ENCODE data around the gene TNFRSF18. TPM values are rescaled to one million over a fixed set of nuclear protein-coding genes. Genes with fewer than 3 reads are reported as not detected.

TNFRSF18 gene
- total RNA-seq, 4 donors from 2014 or later, result 0.29 to 0.66 TPM; not detected in 2

GRCh38 chr1:1183221-1183747 lies 23.1 kb downstream of the TNFRSF18 start:
- WGBS, result 80% methylated on average over 18 of the region's 21 CpGs
- Histone ChIP-seq H3K9me3 (no peaks in the 10 kb centered on the region), H3K27ac (replicated peaks in 1 of 4) (no peak overlapping the region), H3K4me1 (peaks cover 0 to 7% (median 4%) of the 10 kb centered on the region in 4 donors), H3K36me3 (no peaks in the 10 kb centered on the region), H3K27me3 (peaks cover 0 to 51% (median 4%) of the 10 kb centered on the region in 4 donors), H3K4me3 (no peak overlapping the region)
- intact Hi-C loops (cut with DNase I), result no loop called here
- TF ChIP-seq, protein P1, sequence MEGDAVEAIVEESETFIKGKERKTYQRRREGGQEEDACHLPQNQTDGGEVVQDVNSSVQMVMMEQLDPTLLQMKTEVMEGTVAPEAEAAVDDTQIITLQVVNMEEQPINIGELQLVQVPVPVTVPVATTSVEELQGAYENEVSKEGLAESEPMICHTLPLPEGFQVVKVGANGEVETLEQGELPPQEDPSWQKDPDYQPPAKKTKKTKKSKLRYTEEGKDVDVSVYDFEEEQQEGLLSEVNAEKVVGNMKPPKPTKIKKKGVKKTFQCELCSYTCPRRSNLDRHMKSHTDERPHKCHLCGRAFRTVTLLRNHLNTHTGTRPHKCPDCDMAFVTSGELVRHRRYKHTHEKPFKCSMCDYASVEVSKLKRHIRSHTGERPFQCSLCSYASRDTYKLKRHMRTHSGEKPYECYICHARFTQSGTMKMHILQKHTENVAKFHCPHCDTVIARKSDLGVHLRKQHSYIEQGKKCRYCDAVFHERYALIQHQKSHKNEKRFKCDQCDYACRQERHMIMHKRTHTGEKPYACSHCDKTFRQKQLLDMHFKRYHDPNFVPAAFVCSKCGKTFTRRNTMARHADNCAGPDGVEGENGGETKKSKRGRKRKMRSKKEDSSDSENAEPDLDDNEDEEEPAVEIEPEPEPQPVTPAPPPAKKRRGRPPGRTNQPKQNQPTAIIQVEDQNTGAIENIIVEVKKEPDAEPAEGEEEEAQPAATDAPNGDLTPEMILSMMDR (IDR thresholded peaks at IDR 0.05), result no peak
- no peak for TF ChIP-seq POLR2AphosphoS5 (IDR thresholded peaks at IDR 0.05)
- no peak for DNase-seq (ENCODE audit: extremely low spot score)

DNA sequence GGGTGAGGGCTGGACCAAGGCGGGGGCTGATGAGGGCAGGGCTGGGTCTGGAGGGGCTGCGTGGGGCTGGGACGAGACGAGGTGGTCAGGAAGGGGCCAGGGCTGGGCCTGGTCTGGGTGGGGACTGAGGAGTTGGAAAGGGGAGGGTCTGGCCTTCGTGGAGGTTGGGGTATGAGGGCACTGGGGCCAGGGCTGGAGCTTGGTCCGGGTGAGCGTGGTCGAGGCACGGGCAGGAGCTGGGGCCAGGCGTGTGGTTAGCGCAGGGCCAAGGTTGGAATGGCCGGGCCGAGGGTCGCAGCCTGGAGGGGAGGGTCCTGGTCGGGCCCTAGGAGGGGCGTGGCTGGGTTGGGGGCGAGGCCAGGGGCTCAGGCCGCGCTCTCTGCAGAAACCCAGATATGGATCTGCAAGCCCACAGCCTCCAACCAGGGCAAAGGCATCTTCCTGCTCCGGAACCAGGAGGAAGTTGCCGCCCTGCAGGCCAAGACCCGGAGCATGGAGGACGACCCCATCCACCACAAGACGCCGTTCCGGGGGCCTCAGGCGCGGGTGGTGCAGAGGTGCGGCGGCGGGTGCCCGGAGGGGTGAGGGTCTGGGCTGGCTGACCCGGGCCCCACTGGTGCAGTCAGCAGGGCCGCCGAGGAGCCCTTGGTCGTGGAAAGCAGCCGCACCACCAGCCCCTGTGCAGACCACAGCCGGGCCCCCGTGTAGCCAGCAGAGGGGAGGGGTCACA lies 23.7 kb downstream of the TNFRSF18 start:
- DNase-seq (ENCODE audit: extremely low spot score), result no peak
- H3K4me3 ChIP-seq, result no peak overlapping the region
- H3K9me3 ChIP-seq, result no peaks in the 10 kb centered on the region
- peaks cover 0 to 58% (median 4%) of the 10 kb centered on the region in 4 donors for H3K27me3 ChIP-seq
- TF ChIP-seq EP300 (IDR thresholded peaks at IDR 0.05) (no peak), POLR2AphosphoS5 (IDR thresholded peaks at IDR 0.05) (no peak)
- H3K4me1 ChIP-seq, result peaks cover 0 to 7% (median 4%) of the 10 kb centered on the region in 4 donors
- 61% methylated on average over 34 of the region's 39 CpGs for WGBS
- intact Hi-C loops (cut with DNase I), result no loop called here
- no peaks in the 10 kb centered on the region for H3K36me3 ChIP-seq
- H3K27ac ChIP-seq (replicated peaks in 1 of 4), result no peak overlapping the region

DNA sequence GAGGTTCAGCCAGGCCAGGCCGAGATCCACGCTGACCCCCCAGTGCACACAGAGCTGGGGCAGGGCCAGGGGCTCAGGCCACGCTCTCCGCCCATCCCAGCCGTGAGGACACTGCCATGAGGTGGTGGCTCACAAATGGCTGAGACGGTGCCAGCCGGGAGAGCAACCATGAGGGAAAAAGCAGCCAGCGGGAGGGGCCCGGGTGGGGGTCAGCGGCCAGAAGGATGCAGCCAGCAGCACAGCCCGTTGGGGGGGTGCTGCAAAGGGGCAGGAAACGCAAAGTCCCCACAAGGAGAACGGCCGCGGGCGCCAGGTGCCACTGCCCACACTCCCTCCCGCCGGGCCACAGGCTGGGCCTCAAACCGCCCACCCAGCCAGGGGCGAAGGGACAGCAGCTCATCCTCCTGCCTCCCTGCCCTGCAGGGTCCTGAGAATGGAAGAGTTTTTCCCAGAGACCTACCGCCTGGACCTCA lies 24.4 kb downstream of the TNFRSF18 start:
- H3K4me3 ChIP-seq, result no peak overlapping the region
- no peak overlapping the region for H3K27ac ChIP-seq (replicated peaks in 1 of 4)
- DNase-seq (ENCODE audit: extremely low spot score), result no peak
- TF ChIP-seq EP300 (IDR thresholded peaks at IDR 0.05) (no peak), POLR2AphosphoS5 (IDR thresholded peaks at IDR 0.05) (no peak), POLR2A (IDR thresholded peaks at IDR 0.05; ENCODE audit: low read depth) (no peak)
- TF ChIP-seq, protein P1 (IDR thresholded peaks at IDR 0.05), result no peak
- H3K9me3 ChIP-seq, result no peaks in the 10 kb centered on the region
- intact Hi-C loops (cut with DNase I), result no loop called here
- WGBS, result 82% methylated on average over 20 of the region's 21 CpGs
- H3K36me3 ChIP-seq, result no peaks in the 10 kb centered on the region
- peaks cover 0 to 65% (median 5%) of the 10 kb centered on the region in 4 donors for H3K27me3 ChIP-seq
- peaks cover 0 to 7% (median 4%) of the 10 kb centered on the region in 4 donors for H3K4me1 ChIP-seq

DNA sequence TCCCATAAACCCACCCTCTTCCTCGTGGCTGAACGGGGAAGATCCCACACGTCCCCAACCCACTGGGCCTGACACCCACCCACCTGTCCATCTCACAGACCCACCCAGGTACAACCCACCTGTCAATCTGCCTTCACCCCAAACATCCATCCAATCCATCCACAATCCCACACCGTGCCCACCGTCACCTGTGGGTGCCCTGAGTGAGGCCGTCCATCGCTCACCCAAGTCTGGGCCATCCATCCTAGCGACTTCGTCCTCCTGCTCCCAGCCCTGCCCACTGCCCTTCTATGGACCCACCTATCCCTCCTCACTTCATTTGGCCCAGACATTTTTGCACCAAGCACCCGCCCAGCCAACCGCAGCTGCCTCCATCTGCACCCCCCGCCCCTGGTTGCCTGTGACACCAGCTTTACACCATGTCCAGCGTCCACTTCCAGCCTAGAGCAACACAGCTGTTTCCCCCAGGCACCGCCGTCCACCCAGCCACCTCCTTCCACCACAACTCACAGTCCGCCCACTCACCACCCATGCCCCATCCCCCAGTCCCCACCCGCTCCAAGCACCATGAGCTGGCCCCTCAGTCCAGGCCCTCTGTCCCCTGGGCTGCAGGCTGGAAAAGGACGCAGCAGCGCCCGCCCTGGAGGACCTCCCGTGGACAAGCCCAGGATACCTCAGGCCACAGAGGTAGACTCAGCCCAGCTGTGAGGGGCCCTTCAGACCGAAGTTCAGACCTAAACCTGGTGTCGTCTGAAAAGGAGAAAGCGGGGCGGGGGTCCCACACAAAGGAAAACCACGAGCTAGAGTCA lies 25.1 kb downstream of the TNFRSF18 start:
- no peak for DNase-seq (ENCODE audit: extremely low spot score)
- Histone ChIP-seq H3K27me3 (peaks cover 0 to 71% (median 9%) of the 10 kb centered on the region in 4 donors), H3K36me3 (no peaks in the 10 kb centered on the region), H3K9me3 (no peaks in the 10 kb centered on the region), H3K27ac (replicated peaks in 1 of 4) (no peak overlapping the region), H3K4me3 (no peak overlapping the region), H3K4me1 (peaks cover 0 to 7% (median 4%) of the 10 kb centered on the region in 4 donors)
- intact Hi-C loops (cut with DNase I), result no loop called here
- WGBS, result 82% methylated on average over 23 of the region's 26 CpGs
- TF ChIP-seq POLR2AphosphoS5 (IDR thresholded peaks at IDR 0.05) (no peak), POLR2A (IDR thresholded peaks at IDR 0.05; ENCODE audit: low read depth) (no peak), EP300 (IDR thresholded peaks at IDR 0.05) (no peak)
- TF ChIP-seq, protein P1 (IDR thresholded peaks at IDR 0.05), result no peak

Data from esophagus muscularis mucosa (tissue), 4 donors.